Spleen (tissue), 11 donors: ENCODE data around the gene SRXN1. TPM values are rescaled to one million over a fixed set of nuclear protein-coding genes. Genes with fewer than 3 reads are reported as not detected.

Experiments
- DNase-seq: peaks from one replicate; pipeline ENCODE4 v3.0.0-alpha.2; 2020
- H3K27ac ChIP-seq, 8 donors: fragments of 200-600 bp; sonication (generic) in 7 of 8; 1 replicate in 4 of 8; 2 replicates in 4 of 8; pipeline versions ENCODE4 v1.5.0 to v1.8.0; 2016 to 2021; ENCODE audit warnings: inconsistent platforms in 4 of 8, mild to moderate bottlenecking in 4 of 8, moderate library complexity in 1 of 8
- H3K27me3 ChIP-seq, 7 donors: fragments of 200-600 bp; sonication (generic) in 6 of 7; replicated peaks in 1 of 7; 1 replicate in 4 of 7; 2 replicates in 3 of 7; pipeline versions ENCODE4 v1.5.0 to v1.8.0; 2016 to 2021; ENCODE audit warnings: inconsistent platforms in 3 of 7, mild to moderate bottlenecking in 1 of 7
- H3K36me3 ChIP-seq, 6 donors: fragments of 200-600 bp; sonication (generic) in 5 of 6; 1 replicate in 4 of 6; 2 replicates in 2 of 6; pipeline versions ENCODE4 v1.5.0 to v1.8.0; 2016 to 2021; ENCODE audit warnings: inconsistent platforms in 2 of 6
- H3K4me1 ChIP-seq, 6 donors: fragments of 200-600 bp; sonication (generic) in 5 of 6; 1 replicate in 3 of 6; 2 replicates in 3 of 6; pipeline versions ENCODE4 v1.5.0 to v1.8.0; 2016 to 2021; ENCODE audit warnings: inconsistent platforms in 3 of 6
- H3K4me3 ChIP-seq, 8 donors: fragments of 200-600 bp; sonication (generic) in 7 of 8; 1 replicate in 4 of 8; 2 replicates in 4 of 8; pipeline versions ENCODE4 v1.5.0 to v1.8.0; 2016 to 2021; ENCODE audit warnings: inconsistent platforms in 4 of 8, mild to moderate bottlenecking in 4 of 8, moderate library complexity in 2 of 8
- H3K9me3 ChIP-seq, 8 donors: fragments of 200-600 bp; sonication (generic) in 7 of 8; 1 replicate in 4 of 8; 2 replicates in 4 of 8; pipeline versions ENCODE4 v1.5.0 to v1.8.0; 2016 to 2021; ENCODE audit warnings: inconsistent platforms in 4 of 8
- POLR2A ChIP-seq, 3 donors: fragments of 450-650 bp; IDR thresholded peaks; one replicate each; pipeline ENCODE4 v1.5.1; 2017; ENCODE audit warnings: antibody characterized with exemption in 3 of 3, mild to moderate bottlenecking in 1 of 3
- POLR2AphosphoS5 ChIP-seq, 3 donors: sonication (generic); formaldehyde crosslinking; IDR thresholded peaks; one replicate each; pipeline ENCODE4 v1.5.1; 2017; ENCODE audit warnings: antibody characterized with exemption in 3 of 3
- WGBS, 5 donors: extraction: QIAGEN DNeasy Blood & Tissue Kit in 3 of 5; methylation state at CpG; one replicate each; pipeline versions ENCODE4 v1.1.5 to v1.1.7; 2013 to 2018; 5-methylcytosine and 5-hydroxymethylcytosine counted together
- intact Hi-C: fragments of 100-400 bp; cut with DNase I; formaldehyde crosslinking; loops from one replicate; pipeline ENCODE4 v1.15.0; 2023; ENCODE audit warnings: low total_unique reads
- polyA plus RNA-seq, 3 donors: library from polyadenylated mRNA; stranded (reverse); fragments of 200-250 nt; gene quantifications; one replicate each; pipeline ENCODE4 v1.2.1, GENCODE V29; 2013
- total RNA-seq, 7 donors: library from RNA; depleted of rRNA in 3 of 7; stranded (reverse); fragments of >200 nt in 3 of 7; fragmentation: NEBNext Ultra II Directional in 4 of 7; extraction: Animal tissue kit (Norgen Biotek cat#: 25700) in 4 of 7; gene quantifications; one replicate each; pipeline versions ENCODE4 v1.1.0 to v1.2.1, GENCODE V29; 2016 to 2021
- TF ChIP-seq, protein P1 (sequence below), 11 experiments: fragments of 200-600 bp in 7 of 11; fragments of 450-650 bp in 4 of 11; sonication (generic) in 4 of 11; IDR thresholded peaks in 8 of 11; conservative IDR thresholded peaks in 3 of 11; 1 replicate in 7 of 11; 2 replicates in 4 of 11; pipeline versions ENCODE4 v1.4.0 to v1.8.0; 2016 to 2021; ENCODE audit warnings: antibody characterized with exemption in 11 of 11, inconsistent platforms in 4 of 11, mild to moderate bottlenecking in 1 of 11
- donor health status: healthy with polysubstance abuse.
- donor health status: DM: no; HTN: no; CAD: no; lungs with moderate emphysema.
- donor health status: DM: no; HTN: no; CAD: no.
- donor health status: Bipolar disorder and iron deficiency.
- donor health status: healthy.
- donor health status: DM: no; HTN: no; CAD: no.
- donor health status: DM: yes; HTN: yes; CAD: no.

Gene SRXN1
- total and polyA plus RNA-seq, 10 donors, result 4.5 to 31.3 (median 12.7) TPM

DNA sequence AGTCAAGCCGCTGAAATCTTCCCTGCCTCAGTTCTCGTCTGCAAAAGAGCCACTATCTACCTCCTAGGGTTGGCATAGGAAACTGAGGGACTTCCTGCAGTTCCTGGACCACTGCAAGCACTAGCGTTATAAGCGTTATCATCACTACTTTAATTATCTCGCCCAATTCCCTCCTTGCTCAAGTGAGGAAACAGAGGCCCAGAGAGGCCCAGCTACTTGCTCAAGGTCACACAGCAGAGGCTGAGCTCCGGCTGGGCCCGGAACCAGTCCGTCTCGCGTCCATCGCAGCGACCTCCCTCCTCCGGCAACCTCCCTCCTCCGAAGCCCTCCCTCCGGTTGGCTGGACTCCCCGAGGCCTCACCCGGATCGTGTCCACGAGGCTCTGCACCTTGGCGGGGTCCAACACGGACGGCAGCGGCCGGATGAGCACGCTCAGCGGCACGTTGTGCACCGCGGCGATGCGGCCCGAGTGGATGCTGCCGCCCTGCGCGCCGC, 338 bp downstream of the SRXN1 start:
- H3K4me3 ChIP-seq, result peak overlapping the region; percentile 49 to 93 (median 64)
- H3K27me3 ChIP-seq, result peaks cover 0 to 21% (median 0%) of the 10 kb centered on the region in 7 donors
- H3K9me3 ChIP-seq, result peaks cover 0 to 2% (median 0%) of the 10 kb centered on the region in 8 donors
- TF ChIP-seq POLR2AphosphoS5 (IDR thresholded peaks at IDR 0.05) (no peak), POLR2A (IDR thresholded peaks at IDR 0.05) (no peak)
- TF ChIP-seq, protein P1, sequence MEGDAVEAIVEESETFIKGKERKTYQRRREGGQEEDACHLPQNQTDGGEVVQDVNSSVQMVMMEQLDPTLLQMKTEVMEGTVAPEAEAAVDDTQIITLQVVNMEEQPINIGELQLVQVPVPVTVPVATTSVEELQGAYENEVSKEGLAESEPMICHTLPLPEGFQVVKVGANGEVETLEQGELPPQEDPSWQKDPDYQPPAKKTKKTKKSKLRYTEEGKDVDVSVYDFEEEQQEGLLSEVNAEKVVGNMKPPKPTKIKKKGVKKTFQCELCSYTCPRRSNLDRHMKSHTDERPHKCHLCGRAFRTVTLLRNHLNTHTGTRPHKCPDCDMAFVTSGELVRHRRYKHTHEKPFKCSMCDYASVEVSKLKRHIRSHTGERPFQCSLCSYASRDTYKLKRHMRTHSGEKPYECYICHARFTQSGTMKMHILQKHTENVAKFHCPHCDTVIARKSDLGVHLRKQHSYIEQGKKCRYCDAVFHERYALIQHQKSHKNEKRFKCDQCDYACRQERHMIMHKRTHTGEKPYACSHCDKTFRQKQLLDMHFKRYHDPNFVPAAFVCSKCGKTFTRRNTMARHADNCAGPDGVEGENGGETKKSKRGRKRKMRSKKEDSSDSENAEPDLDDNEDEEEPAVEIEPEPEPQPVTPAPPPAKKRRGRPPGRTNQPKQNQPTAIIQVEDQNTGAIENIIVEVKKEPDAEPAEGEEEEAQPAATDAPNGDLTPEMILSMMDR (IDR thresholded peaks at IDR 0.05 in 8 of 11, conservative IDR thresholded peaks at IDR 0.05 in 3 of 11), result no peak
- peak overlapping the region in 7 of 8 donors; percentile 58 to 93 (median 81) for H3K27ac ChIP-seq
- intact Hi-C loops, result no loop called here
- 0 to 14% (median 8%) methylated on average over 9 to 36 of the region's 36 CpGs for WGBS, 5 donors
- peaks cover 0 to 32% (median 14%) of the 10 kb centered on the region in 6 donors for H3K36me3 ChIP-seq
- H3K4me1 ChIP-seq, result peaks cover 13 to 37% (median 28%) of the 10 kb centered on the region in 6 donors
- DNase-seq, result peak; percentile 89

DNA sequence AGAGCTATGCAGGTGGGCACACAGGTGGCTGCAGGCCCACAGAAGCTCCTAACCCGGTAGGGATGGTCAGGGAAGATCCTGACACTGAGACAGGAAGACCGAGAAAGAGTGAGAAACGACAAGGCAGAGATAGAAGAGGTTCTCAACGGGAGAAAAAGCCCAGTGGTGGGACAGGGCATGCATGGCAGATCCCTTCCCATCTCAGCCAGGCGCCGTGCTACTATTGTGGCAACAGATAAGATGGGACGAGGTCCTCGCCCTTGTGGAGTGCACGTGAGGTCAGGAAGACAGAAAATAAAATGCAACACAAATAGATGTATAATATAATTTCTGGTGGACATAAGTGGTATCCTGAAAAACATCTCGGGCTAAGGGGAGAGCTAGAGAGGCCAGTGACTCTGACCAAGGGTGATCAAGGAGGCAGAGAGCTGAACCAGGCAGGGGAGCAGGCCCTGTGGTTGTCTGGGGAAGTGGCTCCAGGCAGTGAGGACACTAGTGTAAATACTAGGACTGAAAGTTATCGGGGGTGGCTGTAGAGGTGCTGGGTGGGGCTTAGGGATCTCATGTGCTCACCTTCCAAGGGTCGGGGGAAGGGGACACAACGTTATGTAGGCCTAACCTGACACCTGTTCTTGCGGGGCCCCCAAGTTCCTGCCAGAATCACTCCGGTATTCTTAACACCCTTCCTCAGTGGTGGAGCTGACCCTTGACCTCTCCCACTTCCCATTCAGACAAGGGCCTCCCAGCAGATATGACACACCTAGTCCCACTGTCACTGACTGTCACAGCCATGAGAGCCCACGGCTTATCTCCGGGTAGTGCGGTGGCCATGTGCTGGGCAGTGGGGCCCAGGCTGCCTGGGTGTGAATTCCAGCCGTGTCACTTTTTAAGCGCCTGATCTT, 1.0 kb downstream of the SRXN1 start:
- TF ChIP-seq, protein P1 (IDR thresholded peaks at IDR 0.05 in 8 of 11, conservative IDR thresholded peaks at IDR 0.05 in 3 of 11), result no peak
- TF ChIP-seq POLR2AphosphoS5 (IDR thresholded peaks at IDR 0.05) (no peak), POLR2A (IDR thresholded peaks at IDR 0.05) (no peak)
- Histone ChIP-seq H3K27me3 (peaks cover 0 to 21% (median 0%) of the 10 kb centered on the region in 7 donors), H3K36me3 (peaks cover 0 to 39% (median 19%) of the 10 kb centered on the region in 6 donors), H3K9me3 (peaks cover 0 to 4% (median 0%) of the 10 kb centered on the region in 8 donors), H3K4me1 (peaks cover 13 to 37% (median 28%) of the 10 kb centered on the region in 6 donors), H3K27ac (peak overlapping the region in 5 of 8 donors; percentile 58 to 93 (median 81)), H3K4me3 (peak overlapping the region; percentile 49 to 93 (median 64))
- no peak for DNase-seq
- 67 to 75% (median 71%) methylated on average over 18 to 20 of the region's 20 CpGs for WGBS, 5 donors
- intact Hi-C loops, result no loop called here

DNA sequence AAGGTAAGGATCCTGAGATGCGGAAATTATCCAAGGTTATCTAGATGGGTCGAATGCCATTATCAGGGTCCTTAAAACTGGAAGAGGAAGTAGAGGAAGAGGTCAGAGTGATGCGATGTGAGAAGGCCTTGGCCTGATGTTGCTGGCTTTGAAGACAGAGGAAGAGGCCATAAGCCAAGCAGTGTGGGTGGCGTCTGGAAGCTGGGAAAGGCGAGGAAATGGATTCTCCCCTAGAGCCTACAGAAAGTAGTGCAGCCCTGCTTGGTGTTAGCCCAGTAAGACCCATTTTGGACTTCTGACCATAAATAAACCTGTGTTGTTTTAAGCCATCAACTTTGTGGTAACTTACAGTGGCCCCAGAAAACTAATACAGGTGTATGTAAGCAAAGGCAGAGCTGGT, 2.0 kb downstream of the SRXN1 start:
- no peak for DNase-seq
- no peak for TF ChIP-seq POLR2AphosphoS5 (IDR thresholded peaks at IDR 0.05)
- TF ChIP-seq POLR2A (IDR thresholded peaks at IDR 0.05), result no peak
- TF ChIP-seq, protein P1 (IDR thresholded peaks at IDR 0.05 in 8 of 11, conservative IDR thresholded peaks at IDR 0.05 in 3 of 11), result peak in 2 of 11 experiments; percentile 12 to 17
- 70 to 83% (median 75%) methylated on average over 5 of the region's 5 CpGs for WGBS, 5 donors
- intact Hi-C loops, result no loop called here
- peaks cover 0 to 42% (median 19%) of the 10 kb centered on the region in 6 donors for H3K36me3 ChIP-seq
- no peak overlapping the region for H3K4me3 ChIP-seq
- peaks cover 0 to 4% (median 0%) of the 10 kb centered on the region in 8 donors for H3K9me3 ChIP-seq
- peaks cover 13 to 47% (median 29%) of the 10 kb centered on the region in 6 donors for H3K4me1 ChIP-seq
- H3K27me3 ChIP-seq, result peaks cover 0 to 15% (median 0%) of the 10 kb centered on the region in 7 donors
- peak overlapping the region in 1 of 8 donors; percentile 36 for H3K27ac ChIP-seq
